ENCODE measurements around the gene SH3PXD2A.
"Not testable (repeated sequence)": the region's sequence is repeated elsewhere in the genome, so short reads cannot be mapped to it uniquely, and the experiment has no call there.

Gene SH3PXD2A

GRCh38 chr10:103849212-103849877, 6.0 kb downstream of the SH3PXD2A start:
- no peak overlapping the region for H3K27ac Mint-ChIP-seq

GRCh38 chr10:103847909-103848468, 7.4 kb downstream of the SH3PXD2A start:
- Mint-ChIP-seq H3K36me3 (ENCODE audit: low read depth) (no peaks in the 10 kb centered on the region), H3K27me3 (peaks cover 10% of the 10 kb centered on the region), H3K4me1 (ENCODE audit: low read depth) (peaks cover 19% of the 10 kb centered on the region), H3K27ac (no peak overlapping the region), H3K9me3 (no peaks in the 10 kb centered on the region), H3K4me3 (no peak overlapping the region)
- DNase-seq = no peak

More at GRCh38 chr10:103849212-103849877, 6.0 kb downstream of the SH3PXD2A start:
- no peak for DNase-seq
- peaks cover 22% of the 10 kb centered on the region for H3K4me1 Mint-ChIP-seq (ENCODE audit: low read depth)
- peaks cover 24% of the 10 kb centered on the region for H3K27me3 Mint-ChIP-seq
- no peaks in the 10 kb centered on the region for H3K9me3 Mint-ChIP-seq
- H3K4me3 Mint-ChIP-seq = no peak overlapping the region
- H3K36me3 Mint-ChIP-seq (ENCODE audit: low read depth) = no peaks in the 10 kb centered on the region

- Mint-ChIP-seq H3K4me1 (ENCODE audit: low read depth) (peaks cover 19% of the 10 kb centered on the region), H3K9me3 (no peaks in the 10 kb centered on the region), H3K4me3 (no peak overlapping the region), H3K36me3 (ENCODE audit: low read depth) (no peaks in the 10 kb centered on the region), H3K27me3 (peaks cover 7% of the 10 kb centered on the region), H3K27ac (no peak overlapping the region)
- no peak for DNase-seq
These were observed 8.0 kb downstream of the SH3PXD2A start for GRCh38 chr10:103847346-103847745.

- H3K27me3 Mint-ChIP-seq = peaks cover 7% of the 10 kb centered on the region
- H3K4me1 Mint-ChIP-seq (ENCODE audit: low read depth) = peaks cover 19% of the 10 kb centered on the region
- DNase-seq = no peak
- peak overlapping the region; percentile 16 for H3K27ac Mint-ChIP-seq
- H3K9me3 Mint-ChIP-seq = no peaks in the 10 kb centered on the region
- H3K4me3 Mint-ChIP-seq = no peak overlapping the region
- H3K36me3 Mint-ChIP-seq (ENCODE audit: low read depth) = no peaks in the 10 kb centered on the region
These were observed 9.4 kb downstream of the SH3PXD2A start for GRCh38 chr10:103845972-103846371.

GRCh38 chr10:103845346-103845745, 10.0 kb downstream of the SH3PXD2A start:
- DNase-seq; H3K27ac Mint-ChIP-seq; H3K9me3 Mint-ChIP-seq; H3K4me3 Mint-ChIP-seq; H3K36me3 Mint-ChIP-seq (ENCODE audit: low read depth); H3K27me3 Mint-ChIP-seq: not testable (repeated sequence)
- peaks cover 19% of the 10 kb centered on the region for H3K4me1 Mint-ChIP-seq (ENCODE audit: low read depth)

GRCh38 chr10:103843854-103844570, 11.4 kb downstream of the SH3PXD2A start:
- H3K27me3 Mint-ChIP-seq = no peaks in the 10 kb centered on the region
- DNase-seq = no peak
- H3K4me3 Mint-ChIP-seq = no peak overlapping the region
- H3K4me1 Mint-ChIP-seq (ENCODE audit: low read depth) = peaks cover 19% of the 10 kb centered on the region
- H3K9me3 Mint-ChIP-seq = no peaks in the 10 kb centered on the region
- no peak overlapping the region for H3K27ac Mint-ChIP-seq
- H3K36me3 Mint-ChIP-seq (ENCODE audit: low read depth) = no peaks in the 10 kb centered on the region

GRCh38 chr10:103843045-103843444, 12.3 kb downstream of the SH3PXD2A start:
- H3K4me1 Mint-ChIP-seq (ENCODE audit: low read depth) = peaks cover 19% of the 10 kb centered on the region
- no peak overlapping the region for H3K27ac Mint-ChIP-seq
- H3K27me3 Mint-ChIP-seq = no peaks in the 10 kb centered on the region
- H3K9me3 Mint-ChIP-seq = no peaks in the 10 kb centered on the region
- H3K4me3 Mint-ChIP-seq = no peak overlapping the region
- H3K36me3 Mint-ChIP-seq (ENCODE audit: low read depth) = no peaks in the 10 kb centered on the region
- DNase-seq = no peak

GRCh38 chr10:103842605-103843004, 12.8 kb downstream of the SH3PXD2A start:
- Mint-ChIP-seq H3K4me1 (ENCODE audit: low read depth) (peaks cover 19% of the 10 kb centered on the region), H3K36me3 (ENCODE audit: low read depth) (no peaks in the 10 kb centered on the region), H3K27ac (no peak overlapping the region), H3K27me3 (no peaks in the 10 kb centered on the region), H3K9me3 (no peaks in the 10 kb centered on the region), H3K4me3 (no peak overlapping the region)
- DNase-seq = no peak

- Mint-ChIP-seq H3K4me3 (no peak overlapping the region), H3K9me3 (no peaks in the 10 kb centered on the region), H3K27me3 (no peaks in the 10 kb centered on the region), H3K4me1 (ENCODE audit: low read depth) (peaks cover 15% of the 10 kb centered on the region), H3K27ac (no peak overlapping the region), H3K36me3 (ENCODE audit: low read depth) (no peaks in the 10 kb centered on the region)
- no peak for DNase-seq
These were observed 13.9 kb downstream of the SH3PXD2A start for GRCh38 chr10:103841519-103841918.

GRCh38 chr10:103840740-103841070, 14.7 kb downstream of the SH3PXD2A start:
- Mint-ChIP-seq H3K4me1 (ENCODE audit: low read depth) (peaks cover 7% of the 10 kb centered on the region), H3K36me3 (ENCODE audit: low read depth) (no peaks in the 10 kb centered on the region), H3K4me3 (no peak overlapping the region), H3K27me3 (no peaks in the 10 kb centered on the region), H3K27ac (no peak overlapping the region), H3K9me3 (no peaks in the 10 kb centered on the region)
- no peak for DNase-seq

- Mint-ChIP-seq H3K9me3 (no peaks in the 10 kb centered on the region), H3K4me1 (ENCODE audit: low read depth) (peaks cover 3% of the 10 kb centered on the region), H3K27ac (no peak overlapping the region), H3K27me3 (no peaks in the 10 kb centered on the region), H3K4me3 (no peak overlapping the region), H3K36me3 (ENCODE audit: low read depth) (no peaks in the 10 kb centered on the region)
- DNase-seq = no peak
These were observed 15.3 kb downstream of the SH3PXD2A start for GRCh38 chr10:103839872-103840739.

GRCh38 chr10:103839519-103839871, 15.9 kb downstream of the SH3PXD2A start:
- no peaks in the 10 kb centered on the region for H3K4me1 Mint-ChIP-seq (ENCODE audit: low read depth)

GRCh38 chr10:103838862-103839518, 16.4 kb downstream of the SH3PXD2A start:
- no peak overlapping the region for H3K4me3 Mint-ChIP-seq
- H3K27me3 Mint-ChIP-seq = no peaks in the 10 kb centered on the region
- DNase-seq = no peak
- no peaks in the 10 kb centered on the region for H3K4me1 Mint-ChIP-seq (ENCODE audit: low read depth)
- H3K9me3 Mint-ChIP-seq = no peaks in the 10 kb centered on the region
- no peaks in the 10 kb centered on the region for H3K36me3 Mint-ChIP-seq (ENCODE audit: low read depth)
- H3K27ac Mint-ChIP-seq = no peak overlapping the region

More at GRCh38 chr10:103839519-103839871, 15.9 kb downstream of the SH3PXD2A start:
- no peaks in the 10 kb centered on the region for H3K27me3 Mint-ChIP-seq
- H3K36me3 Mint-ChIP-seq (ENCODE audit: low read depth) = no peaks in the 10 kb centered on the region
- H3K9me3 Mint-ChIP-seq = no peaks in the 10 kb centered on the region
- H3K27ac Mint-ChIP-seq = no peak overlapping the region
- no peak overlapping the region for H3K4me3 Mint-ChIP-seq
- DNase-seq = no peak

GRCh38 chr10:103838070-103838395, 17.3 kb downstream of the SH3PXD2A start:
- Mint-ChIP-seq H3K4me1 (ENCODE audit: low read depth) (no peaks in the 10 kb centered on the region), H3K27ac (no peak overlapping the region), H3K9me3 (no peaks in the 10 kb centered on the region), H3K36me3 (ENCODE audit: low read depth) (no peaks in the 10 kb centered on the region), H3K27me3 (no peaks in the 10 kb centered on the region), H3K4me3 (no peak overlapping the region)
- DNase-seq = no peak
